ENCODE data around the gene POLR2C.

POLR2C gene

GRCh38 chr16:57509231-57509923 is 46.9 kb downstream of the POLR2C start:
- H3K4me3 ChIP-seq (ENCODE audit: low read depth in 1 of 5, low read length in 5 of 5), result no peak overlapping the region

GRCh38 chr16:57510016-57510871 is 47.8 kb downstream of the POLR2C start:
- Histone ChIP-seq H3K27me3 (ENCODE audit: control insufficient read depth in 5 of 5, insufficient read depth in 4 of 5, low read length in 5 of 5) (peaks cover 2 to 11% (median 4%) of the 10 kb centered on the region in 5 donors), H3K9ac (ENCODE audit: low read length in 5 of 5) (peak overlapping the region in 1 of 5 donors; percentile 16), H3K4me3 (ENCODE audit: low read depth in 1 of 5, low read length in 5 of 5) (no peak overlapping the region), H3K36me3 (ENCODE audit: control insufficient read depth in 5 of 5, insufficient read depth in 5 of 5, low read length in 5 of 5) (peaks cover 0 to 20% (median 4%) of the 10 kb centered on the region in 5 donors), H3K4me1 (ENCODE audit: control insufficient read depth in 5 of 5, insufficient read depth in 5 of 5, low read length in 5 of 5) (peaks cover 0 to 44% (median 13%) of the 10 kb centered on the region in 5 donors), H3K27ac (ENCODE audit: low read depth, low read length) (no peak overlapping the region), H3K9me3 (ENCODE audit: control insufficient read depth in 5 of 5, low read length in 5 of 5) (no peaks in the 10 kb centered on the region)

More at GRCh38 chr16:57509231-57509923, 46.9 kb downstream of the POLR2C start:
- H3K36me3 ChIP-seq (ENCODE audit: control insufficient read depth in 5 of 5, insufficient read depth in 5 of 5, low read length in 5 of 5), result peaks cover 0 to 13% (median 4%) of the 10 kb centered on the region in 5 donors
- no peaks in the 10 kb centered on the region for H3K9me3 ChIP-seq (ENCODE audit: control insufficient read depth in 5 of 5, low read length in 5 of 5)
- peaks cover 0 to 35% (median 6%) of the 10 kb centered on the region in 5 donors for H3K4me1 ChIP-seq (ENCODE audit: control insufficient read depth in 5 of 5, insufficient read depth in 5 of 5, low read length in 5 of 5)
- H3K27me3 ChIP-seq (ENCODE audit: control insufficient read depth in 5 of 5, insufficient read depth in 4 of 5, low read length in 5 of 5), result peaks cover 2 to 11% (median 4%) of the 10 kb centered on the region in 5 donors
- H3K27ac ChIP-seq (ENCODE audit: low read depth, low read length), result no peak overlapping the region
- H3K9ac ChIP-seq (ENCODE audit: low read length in 5 of 5), result peak overlapping the region in 1 of 5 donors; percentile 16

- Histone ChIP-seq H3K36me3 (ENCODE audit: control insufficient read depth in 5 of 5, insufficient read depth in 5 of 5, low read length in 5 of 5) (peaks cover 0 to 37% (median 9%) of the 10 kb centered on the region in 5 donors), H3K27me3 (ENCODE audit: control insufficient read depth in 5 of 5, insufficient read depth in 4 of 5, low read length in 5 of 5) (peaks cover 0 to 7% (median 3%) of the 10 kb centered on the region in 5 donors), H3K27ac (ENCODE audit: low read depth, low read length) (no peak overlapping the region), H3K4me3 (ENCODE audit: low read depth in 1 of 5, low read length in 5 of 5) (no peak overlapping the region), H3K9me3 (ENCODE audit: control insufficient read depth in 5 of 5, low read length in 5 of 5) (no peaks in the 10 kb centered on the region), H3K9ac (ENCODE audit: low read length in 5 of 5) (no peak overlapping the region), H3K4me1 (ENCODE audit: control insufficient read depth in 5 of 5, insufficient read depth in 5 of 5, low read length in 5 of 5) (peaks cover 0 to 41% (median 13%) of the 10 kb centered on the region in 5 donors)
These were observed 50.0 kb downstream of the POLR2C start for GRCh38 chr16:57512296-57513001.

DNA sequence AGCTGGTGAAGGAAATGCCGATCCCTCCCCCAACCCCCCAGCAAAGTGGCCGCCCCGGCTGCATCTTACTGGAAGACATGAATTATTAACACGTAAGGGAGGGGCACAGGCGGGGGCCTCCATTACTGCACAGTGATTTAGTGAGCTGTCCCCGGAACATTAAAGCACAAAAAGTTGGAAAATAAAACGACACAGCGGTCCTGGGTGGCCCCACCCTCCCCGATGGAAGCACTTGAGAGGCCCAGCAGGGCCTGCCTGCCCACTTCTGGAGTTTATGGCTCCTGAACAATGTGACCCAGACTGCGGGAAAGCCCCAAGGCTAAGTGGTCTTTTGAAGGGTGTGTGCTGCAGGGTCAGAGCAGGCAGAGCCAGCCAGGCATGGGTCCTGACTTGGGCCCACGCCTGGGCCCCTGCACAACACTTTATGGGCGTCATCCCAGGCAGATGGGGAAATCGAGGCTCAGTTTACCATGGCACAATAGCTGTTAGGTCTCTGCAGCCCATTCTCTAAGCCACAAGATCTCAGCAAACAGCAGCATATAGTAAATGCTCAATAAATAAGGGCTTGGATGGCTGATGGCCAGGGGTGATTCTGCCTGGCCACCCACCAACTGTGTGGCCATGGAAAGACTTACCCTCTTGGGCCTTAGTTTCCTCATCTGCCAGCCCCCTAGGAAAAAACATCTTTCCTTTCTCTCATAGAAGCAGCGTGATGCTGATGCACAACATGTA is 51.1 kb downstream of the POLR2C start:
- peaks cover 0 to 46% (median 17%) of the 10 kb centered on the region in 5 donors for H3K36me3 ChIP-seq (ENCODE audit: control insufficient read depth in 5 of 5, insufficient read depth in 5 of 5, low read length in 5 of 5)
- no peak overlapping the region for H3K27ac ChIP-seq (ENCODE audit: low read depth, low read length)
- peaks cover 0 to 39% (median 13%) of the 10 kb centered on the region in 5 donors for H3K4me1 ChIP-seq (ENCODE audit: control insufficient read depth in 5 of 5, insufficient read depth in 5 of 5, low read length in 5 of 5)
- no peak overlapping the region for H3K4me3 ChIP-seq (ENCODE audit: low read depth in 1 of 5, low read length in 5 of 5)
- H3K27me3 ChIP-seq (ENCODE audit: control insufficient read depth in 5 of 5, insufficient read depth in 4 of 5, low read length in 5 of 5), result peaks cover 0 to 4% (median 0%) of the 10 kb centered on the region in 5 donors
- no peaks in the 10 kb centered on the region for H3K9me3 ChIP-seq (ENCODE audit: control insufficient read depth in 5 of 5, low read length in 5 of 5)
- no peak overlapping the region for H3K9ac ChIP-seq (ENCODE audit: low read length in 5 of 5)

GRCh38 chr16:57514371-57514770 is 51.9 kb downstream of the POLR2C start:
- Histone ChIP-seq H3K4me1 (ENCODE audit: control insufficient read depth in 5 of 5, insufficient read depth in 5 of 5, low read length in 5 of 5) (peaks cover 0 to 40% (median 13%) of the 10 kb centered on the region in 5 donors), H3K9ac (ENCODE audit: low read length in 5 of 5) (peak overlapping the region in 1 of 5 donors; percentile 34), H3K27ac (ENCODE audit: low read depth, low read length) (no peak overlapping the region), H3K27me3 (ENCODE audit: control insufficient read depth in 5 of 5, insufficient read depth in 4 of 5, low read length in 5 of 5) (peaks cover 0 to 4% (median 0%) of the 10 kb centered on the region in 5 donors), H3K4me3 (ENCODE audit: low read depth in 1 of 5, low read length in 5 of 5) (no peak overlapping the region), H3K36me3 (ENCODE audit: control insufficient read depth in 5 of 5, insufficient read depth in 5 of 5, low read length in 5 of 5) (peaks cover 0 to 50% (median 17%) of the 10 kb centered on the region in 5 donors), H3K9me3 (ENCODE audit: control insufficient read depth in 5 of 5, low read length in 5 of 5) (no peaks in the 10 kb centered on the region)

DNA sequence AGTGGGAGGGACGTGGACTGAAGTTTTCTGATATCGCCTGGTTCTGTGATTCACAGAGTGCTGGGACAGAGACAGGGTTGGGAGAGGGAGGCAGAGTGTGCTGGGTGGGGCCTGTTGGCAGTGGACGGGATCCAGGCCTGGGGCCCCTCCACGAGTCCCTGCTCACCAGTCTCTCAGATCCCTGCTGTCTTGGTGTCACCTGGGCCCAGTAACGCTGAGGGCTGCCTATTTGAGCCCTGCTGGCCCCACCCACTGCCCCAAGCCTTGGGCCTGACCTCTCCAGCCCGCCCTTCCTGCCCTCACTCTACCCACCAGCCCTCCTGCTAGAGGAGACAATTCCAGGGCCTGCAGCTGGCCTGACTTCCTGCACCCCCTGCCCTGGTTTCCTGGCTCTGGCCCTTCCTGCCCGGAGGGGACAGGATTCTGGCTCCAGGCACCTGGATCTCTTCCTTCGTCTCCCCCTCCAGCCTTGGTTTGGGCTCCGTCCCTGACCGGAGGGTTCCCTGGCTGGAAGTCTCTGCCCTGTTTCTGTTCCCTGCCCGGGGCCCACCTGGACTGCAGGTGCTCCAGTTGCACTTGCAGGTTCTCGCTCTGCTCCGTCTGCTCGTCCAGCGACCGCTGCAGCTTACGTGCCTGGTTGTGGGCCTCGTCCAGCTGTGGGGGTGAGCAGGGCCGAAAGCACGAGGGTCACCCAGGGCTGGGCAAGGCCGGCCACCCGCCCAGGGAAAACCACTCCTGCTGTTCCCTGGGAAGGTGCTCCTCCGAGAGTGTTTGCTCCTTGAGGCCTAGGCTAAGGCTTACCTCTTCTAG is 52.5 kb downstream of the POLR2C start:
- no peak overlapping the region for H3K4me3 ChIP-seq (ENCODE audit: low read depth in 1 of 5, low read length in 5 of 5)
- H3K27ac ChIP-seq (ENCODE audit: low read depth, low read length), result no peak overlapping the region
- peaks cover 0 to 35% (median 10%) of the 10 kb centered on the region in 5 donors for H3K4me1 ChIP-seq (ENCODE audit: control insufficient read depth in 5 of 5, insufficient read depth in 5 of 5, low read length in 5 of 5)
- peaks cover 0 to 50% (median 17%) of the 10 kb centered on the region in 5 donors for H3K36me3 ChIP-seq (ENCODE audit: control insufficient read depth in 5 of 5, insufficient read depth in 5 of 5, low read length in 5 of 5)
- H3K9ac ChIP-seq (ENCODE audit: low read length in 5 of 5), result peak overlapping the region in 1 of 5 donors; percentile 34
- no peaks in the 10 kb centered on the region for H3K9me3 ChIP-seq (ENCODE audit: control insufficient read depth in 5 of 5, low read length in 5 of 5)
- H3K27me3 ChIP-seq (ENCODE audit: control insufficient read depth in 5 of 5, insufficient read depth in 4 of 5, low read length in 5 of 5), result peaks cover 0 to under 1% (median 0%) of the 10 kb centered on the region in 5 donors

- Histone ChIP-seq H3K9me3 (ENCODE audit: control insufficient read depth in 5 of 5, low read length in 5 of 5) (no peaks in the 10 kb centered on the region), H3K27ac (ENCODE audit: low read depth, low read length) (no peak overlapping the region), H3K36me3 (ENCODE audit: control insufficient read depth in 5 of 5, insufficient read depth in 5 of 5, low read length in 5 of 5) (peaks cover 0 to 53% (median 17%) of the 10 kb centered on the region in 5 donors), H3K27me3 (ENCODE audit: control insufficient read depth in 5 of 5, insufficient read depth in 4 of 5, low read length in 5 of 5) (no peaks in the 10 kb centered on the region), H3K9ac (ENCODE audit: low read length in 5 of 5) (no peak overlapping the region), H3K4me3 (ENCODE audit: low read depth in 1 of 5, low read length in 5 of 5) (no peak overlapping the region), H3K4me1 (ENCODE audit: control insufficient read depth in 5 of 5, insufficient read depth in 5 of 5, low read length in 5 of 5) (peaks cover 0 to 27% (median 6%) of the 10 kb centered on the region in 5 donors)
These were observed 53.8 kb downstream of the POLR2C start for GRCh38 chr16:57516176-57516725.

GRCh38 chr16:57516773-57517172 is 54.3 kb downstream of the POLR2C start:
- Histone ChIP-seq H3K9ac (ENCODE audit: low read length in 5 of 5) (no peak overlapping the region), H3K4me1 (ENCODE audit: control insufficient read depth in 5 of 5, insufficient read depth in 5 of 5, low read length in 5 of 5) (peaks cover 0 to 27% (median 6%) of the 10 kb centered on the region in 5 donors), H3K27me3 (ENCODE audit: control insufficient read depth in 5 of 5, insufficient read depth in 4 of 5, low read length in 5 of 5) (no peaks in the 10 kb centered on the region), H3K36me3 (ENCODE audit: control insufficient read depth in 5 of 5, insufficient read depth in 5 of 5, low read length in 5 of 5) (peaks cover 0 to 53% (median 17%) of the 10 kb centered on the region in 5 donors), H3K9me3 (ENCODE audit: control insufficient read depth in 5 of 5, low read length in 5 of 5) (no peaks in the 10 kb centered on the region), H3K4me3 (ENCODE audit: low read depth in 1 of 5, low read length in 5 of 5) (no peak overlapping the region), H3K27ac (ENCODE audit: low read depth, low read length) (no peak overlapping the region)
